ENCODE data around the gene GSTT4.

GSTT4 gene

DNA sequence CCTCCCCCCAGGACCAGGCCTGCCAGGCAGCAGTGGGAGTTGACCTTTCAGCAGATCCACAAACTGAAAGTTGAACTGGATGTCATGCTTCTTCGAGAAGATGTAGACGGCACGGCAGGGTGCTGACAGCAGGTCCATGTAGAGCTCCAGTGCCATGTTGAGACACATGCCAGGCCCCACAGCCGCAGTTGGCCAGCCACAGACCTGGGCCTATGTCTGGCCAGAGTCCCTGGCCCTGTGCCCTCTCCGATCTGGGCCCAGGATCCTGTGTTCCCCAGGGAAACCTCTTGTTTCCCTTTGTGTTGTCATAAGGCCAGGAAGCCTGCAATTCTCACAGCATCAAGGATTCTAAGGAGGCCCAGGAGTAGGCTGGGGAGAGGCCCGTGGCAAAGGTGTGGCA is at the start of gene GSTT4:
TSS of gene GSTT4 (minus strand) at position 253 of the 400 bp plus-strand sequence. CDS start at position 156, 97 bp downstream.
- TF ChIP-seq, protein P1, sequence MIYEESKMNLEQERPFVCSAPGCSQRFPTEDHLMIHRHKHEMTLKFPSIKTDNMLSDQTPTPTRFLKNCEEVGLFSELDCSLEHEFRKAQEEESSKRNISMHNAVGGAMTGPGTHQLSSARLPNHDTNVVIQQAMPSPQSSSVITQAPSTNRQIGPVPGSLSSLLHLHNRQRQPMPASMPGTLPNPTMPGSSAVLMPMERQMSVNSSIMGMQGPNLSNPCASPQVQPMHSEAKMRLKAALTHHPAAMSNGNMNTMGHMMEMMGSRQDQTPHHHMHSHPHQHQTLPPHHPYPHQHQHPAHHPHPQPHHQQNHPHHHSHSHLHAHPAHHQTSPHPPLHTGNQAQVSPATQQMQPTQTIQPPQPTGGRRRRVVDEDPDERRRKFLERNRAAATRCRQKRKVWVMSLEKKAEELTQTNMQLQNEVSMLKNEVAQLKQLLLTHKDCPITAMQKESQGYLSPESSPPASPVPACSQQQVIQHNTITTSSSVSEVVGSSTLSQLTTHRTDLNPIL (CRISPR knock-in tag; IDR thresholded peaks at IDR 0.05; ENCODE audit: low read depth): no peak
- no peak for TF ChIP-seq GLIS3 (CRISPR knock-in tag; IDR thresholded peaks at IDR 0.05)
- TF ChIP-seq TOX (CRISPR knock-in tag; IDR thresholded peaks at IDR 0.05; ENCODE audit: borderline replicate concordance): no peak
- TF ChIP-seq ZC3H10 (CRISPR knock-in tag; IDR thresholded peaks at IDR 0.05): no peak
- TF ChIP-seq, protein P2, sequence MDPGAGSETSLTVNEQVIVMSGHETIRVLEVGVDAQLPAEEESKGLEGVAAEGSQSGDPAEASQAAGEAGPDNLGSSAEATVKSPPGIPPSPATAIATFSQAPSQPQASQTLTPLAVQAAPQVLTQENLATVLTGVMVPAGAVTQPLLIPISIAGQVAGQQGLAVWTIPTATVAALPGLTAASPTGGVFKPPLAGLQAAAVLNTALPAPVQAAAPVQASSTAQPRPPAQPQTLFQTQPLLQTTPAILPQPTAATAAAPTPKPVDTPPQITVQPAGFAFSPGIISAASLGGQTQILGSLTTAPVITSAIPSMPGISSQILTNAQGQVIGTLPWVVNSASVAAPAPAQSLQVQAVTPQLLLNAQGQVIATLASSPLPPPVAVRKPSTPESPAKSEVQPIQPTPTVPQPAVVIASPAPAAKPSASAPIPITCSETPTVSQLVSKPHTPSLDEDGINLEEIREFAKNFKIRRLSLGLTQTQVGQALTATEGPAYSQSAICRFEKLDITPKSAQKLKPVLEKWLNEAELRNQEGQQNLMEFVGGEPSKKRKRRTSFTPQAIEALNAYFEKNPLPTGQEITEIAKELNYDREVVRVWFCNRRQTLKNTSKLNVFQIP (CRISPR knock-in tag; IDR thresholded peaks at IDR 0.05; ENCODE audit: borderline replicate concordance, low read depth): no peak
- no peak for TF ChIP-seq SNAI2 (CRISPR knock-in tag; IDR thresholded peaks at IDR 0.05)
- TF ChIP-seq, protein P3, sequence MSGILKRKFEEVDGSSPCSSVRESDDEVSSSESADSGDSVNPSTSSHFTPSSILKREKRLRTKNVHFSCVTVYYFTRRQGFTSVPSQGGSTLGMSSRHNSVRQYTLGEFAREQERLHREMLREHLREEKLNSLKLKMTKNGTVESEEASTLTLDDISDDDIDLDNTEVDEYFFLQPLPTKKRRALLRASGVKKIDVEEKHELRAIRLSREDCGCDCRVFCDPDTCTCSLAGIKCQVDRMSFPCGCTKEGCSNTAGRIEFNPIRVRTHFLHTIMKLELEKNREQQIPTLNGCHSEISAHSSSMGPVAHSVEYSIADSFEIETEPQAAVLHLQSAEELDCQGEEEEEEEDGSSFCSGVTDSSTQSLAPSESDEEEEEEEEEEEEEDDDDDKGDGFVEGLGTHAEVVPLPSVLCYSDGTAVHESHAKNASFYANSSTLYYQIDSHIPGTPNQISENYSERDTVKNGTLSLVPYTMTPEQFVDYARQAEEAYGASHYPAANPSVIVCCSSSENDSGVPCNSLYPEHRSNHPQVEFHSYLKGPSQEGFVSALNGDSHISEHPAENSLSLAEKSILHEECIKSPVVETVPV (CRISPR knock-in tag; IDR thresholded peaks at IDR 0.05): no peak
- no peak for TF ChIP-seq ISL1 (CRISPR knock-in tag; IDR thresholded peaks at IDR 0.05)
- no peak for ATAC-seq

DNA sequence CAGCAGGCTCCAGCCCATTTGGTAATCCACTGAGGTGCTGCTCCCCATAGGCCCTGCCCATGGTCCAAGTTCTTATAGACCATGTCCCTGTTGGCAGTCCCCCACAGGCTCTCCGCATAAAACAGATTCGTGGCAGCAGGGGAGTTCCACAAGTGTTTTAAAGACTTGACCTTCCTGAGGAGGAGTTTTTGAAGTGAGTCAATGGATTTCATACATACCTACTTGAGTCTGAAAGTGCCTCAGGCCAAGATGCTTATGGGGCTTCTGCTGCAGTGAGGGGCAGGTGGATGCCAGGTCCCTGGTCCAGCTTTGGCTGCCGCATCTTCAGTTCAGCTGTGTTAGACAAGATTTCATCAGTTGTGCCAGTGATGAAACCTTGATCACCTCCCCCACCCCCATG is 49.1 kb upstream of the GSTT4 start:
- TF ChIP-seq BACH2 (CRISPR knock-in tag; IDR thresholded peaks at IDR 0.05; ENCODE audit: borderline replicate concordance) (no peak), TCF4 (CRISPR knock-in tag; IDR thresholded peaks at IDR 0.05; ENCODE audit: borderline replicate concordance) (no peak)
- ATAC-seq: no peak

DNA sequence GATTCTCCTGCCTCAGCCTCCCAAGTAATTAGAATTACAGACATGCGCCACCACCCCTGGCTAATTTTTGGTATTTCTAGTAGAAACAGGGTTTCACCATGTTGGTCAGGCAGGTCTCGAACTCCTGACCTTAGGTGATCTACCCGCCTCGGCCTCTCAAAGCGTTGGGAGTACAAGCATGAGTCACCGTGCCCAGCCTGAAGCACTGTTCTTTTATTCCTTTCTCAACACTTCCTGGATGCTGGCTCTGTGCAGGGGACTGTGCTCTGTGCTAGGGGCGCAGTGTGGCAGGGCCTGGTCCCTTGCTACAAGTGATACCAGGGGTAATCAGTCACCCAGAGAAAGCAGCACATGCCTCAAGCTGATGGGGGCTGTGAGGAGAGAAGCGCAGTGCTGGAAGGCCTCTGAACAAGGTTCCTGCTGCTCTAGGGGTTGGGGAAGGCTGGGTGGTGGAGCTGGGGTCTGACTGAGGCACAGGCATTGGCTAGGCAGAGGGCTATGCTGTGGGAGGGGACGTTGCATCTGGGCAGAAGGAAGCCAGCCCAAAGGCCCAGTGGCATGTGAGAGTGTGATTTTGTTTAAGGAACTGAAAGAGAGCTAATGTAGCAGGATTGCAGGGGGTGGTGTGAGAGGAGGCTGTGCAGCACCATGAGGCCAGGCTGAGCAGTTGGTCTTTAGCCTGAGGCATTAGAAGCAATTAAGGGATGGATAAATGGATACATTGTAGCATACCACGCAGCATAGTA is 48.4 kb upstream of the GSTT4 start:
- ATAC-seq: no peak
- TF ChIP-seq, protein P4, sequence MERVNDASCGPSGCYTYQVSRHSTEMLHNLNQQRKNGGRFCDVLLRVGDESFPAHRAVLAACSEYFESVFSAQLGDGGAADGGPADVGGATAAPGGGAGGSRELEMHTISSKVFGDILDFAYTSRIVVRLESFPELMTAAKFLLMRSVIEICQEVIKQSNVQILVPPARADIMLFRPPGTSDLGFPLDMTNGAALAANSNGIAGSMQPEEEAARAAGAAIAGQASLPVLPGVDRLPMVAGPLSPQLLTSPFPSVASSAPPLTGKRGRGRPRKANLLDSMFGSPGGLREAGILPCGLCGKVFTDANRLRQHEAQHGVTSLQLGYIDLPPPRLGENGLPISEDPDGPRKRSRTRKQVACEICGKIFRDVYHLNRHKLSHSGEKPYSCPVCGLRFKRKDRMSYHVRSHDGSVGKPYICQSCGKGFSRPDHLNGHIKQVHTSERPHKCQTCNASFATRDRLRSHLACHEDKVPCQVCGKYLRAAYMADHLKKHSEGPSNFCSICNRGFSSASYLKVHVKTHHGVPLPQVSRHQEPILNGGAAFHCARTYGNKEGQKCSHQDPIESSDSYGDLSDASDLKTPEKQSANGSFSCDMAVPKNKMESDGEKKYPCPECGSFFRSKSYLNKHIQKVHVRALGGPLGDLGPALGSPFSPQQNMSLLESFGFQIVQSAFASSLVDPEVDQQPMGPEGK (CRISPR knock-in tag; IDR thresholded peaks at IDR 0.05; ENCODE audit: borderline replicate concordance): no peak
- TF ChIP-seq, protein P3 (CRISPR knock-in tag; IDR thresholded peaks at IDR 0.05): no peak
- no peak for TF ChIP-seq TCF4 (CRISPR knock-in tag; IDR thresholded peaks at IDR 0.05; ENCODE audit: borderline replicate concordance)
- no peak for TF ChIP-seq ZC3H10 (CRISPR knock-in tag; IDR thresholded peaks at IDR 0.05)
- TF ChIP-seq, protein P5, sequence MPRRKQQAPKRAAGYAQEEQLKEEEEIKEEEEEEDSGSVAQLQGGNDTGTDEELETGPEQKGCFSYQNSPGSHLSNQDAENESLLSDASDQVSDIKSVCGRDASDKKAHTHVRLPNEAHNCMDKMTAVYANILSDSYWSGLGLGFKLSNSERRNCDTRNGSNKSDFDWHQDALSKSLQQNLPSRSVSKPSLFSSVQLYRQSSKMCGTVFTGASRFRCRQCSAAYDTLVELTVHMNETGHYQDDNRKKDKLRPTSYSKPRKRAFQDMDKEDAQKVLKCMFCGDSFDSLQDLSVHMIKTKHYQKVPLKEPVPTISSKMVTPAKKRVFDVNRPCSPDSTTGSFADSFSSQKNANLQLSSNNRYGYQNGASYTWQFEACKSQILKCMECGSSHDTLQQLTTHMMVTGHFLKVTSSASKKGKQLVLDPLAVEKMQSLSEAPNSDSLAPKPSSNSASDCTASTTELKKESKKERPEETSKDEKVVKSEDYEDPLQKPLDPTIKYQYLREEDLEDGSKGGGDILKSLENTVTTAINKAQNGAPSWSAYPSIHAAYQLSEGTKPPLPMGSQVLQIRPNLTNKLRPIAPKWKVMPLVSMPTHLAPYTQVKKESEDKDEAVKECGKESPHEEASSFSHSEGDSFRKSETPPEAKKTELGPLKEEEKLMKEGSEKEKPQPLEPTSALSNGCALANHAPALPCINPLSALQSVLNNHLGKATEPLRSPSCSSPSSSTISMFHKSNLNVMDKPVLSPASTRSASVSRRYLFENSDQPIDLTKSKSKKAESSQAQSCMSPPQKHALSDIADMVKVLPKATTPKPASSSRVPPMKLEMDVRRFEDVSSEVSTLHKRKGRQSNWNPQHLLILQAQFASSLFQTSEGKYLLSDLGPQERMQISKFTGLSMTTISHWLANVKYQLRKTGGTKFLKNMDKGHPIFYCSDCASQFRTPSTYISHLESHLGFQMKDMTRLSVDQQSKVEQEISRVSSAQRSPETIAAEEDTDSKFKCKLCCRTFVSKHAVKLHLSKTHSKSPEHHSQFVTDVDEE (CRISPR knock-in tag; IDR thresholded peaks at IDR 0.05): no peak
- TF ChIP-seq OSR1 (CRISPR knock-in tag; IDR thresholded peaks at IDR 0.05): no peak
- TF ChIP-seq, protein P2 (CRISPR knock-in tag; IDR thresholded peaks at IDR 0.05; ENCODE audit: borderline replicate concordance, low read depth): no peak
- no peak for TF ChIP-seq ISL1 (CRISPR knock-in tag; IDR thresholded peaks at IDR 0.05)
- TF ChIP-seq SNAI2 (CRISPR knock-in tag; IDR thresholded peaks at IDR 0.05): no peak
- TF ChIP-seq ARNTL (CRISPR knock-in tag; IDR thresholded peaks at IDR 0.05; ENCODE audit: borderline replicate concordance, low read depth): no peak
- no peak for TF ChIP-seq ZNF565 (CRISPR knock-in tag; conservative IDR thresholded peaks at IDR 0.05; ENCODE audit: low read depth)
- no peak for TF ChIP-seq PPARA (CRISPR knock-in tag; IDR thresholded peaks at IDR 0.05; ENCODE audit: borderline replicate concordance)
- no peak for TF ChIP-seq RARB (CRISPR knock-in tag; IDR thresholded peaks at IDR 0.05)
- TF ChIP-seq, protein P1 (CRISPR knock-in tag; IDR thresholded peaks at IDR 0.05; ENCODE audit: low read depth): no peak
- no peak for TF ChIP-seq TOX (CRISPR knock-in tag; IDR thresholded peaks at IDR 0.05; ENCODE audit: borderline replicate concordance)
- TF ChIP-seq ZFP30 (CRISPR knock-in tag; IDR thresholded peaks at IDR 0.05): no peak
- TF ChIP-seq BACH2 (CRISPR knock-in tag; IDR thresholded peaks at IDR 0.05; ENCODE audit: borderline replicate concordance): no peak
- no peak for TF ChIP-seq CSDC2 (CRISPR knock-in tag; IDR thresholded peaks at IDR 0.05)
- TF ChIP-seq ZFP3 (CRISPR knock-in tag; IDR thresholded peaks at IDR 0.05): no peak
- TF ChIP-seq ESRRG (CRISPR knock-in tag; IDR thresholded peaks at IDR 0.05): no peak
